Esophagus squamous epithelium (tissue), 4 donors: Measurements from ENCODE around the gene RBM17.
"Not testable (repeated sequence)": the region's sequence is repeated elsewhere in the genome, so short reads cannot be mapped to it uniquely, and the experiment has no call there.

Source experiments
- POLR2A ChIP-seq, 4 donors: fragments of 450-650 bp; IDR thresholded peaks; one replicate each; pipeline ENCODE4 v1.6.1; 2017; ENCODE audit warnings: antibody characterized with exemption in 4 of 4, mild to moderate bottlenecking in 4 of 4, moderate library complexity in 3 of 4
- TF ChIP-seq, protein P1 (sequence below), 6 experiments: fragments of 450-650 bp in 4 of 6; fragments of 200-600 bp in 2 of 6; sonication (generic) in 2 of 6; IDR thresholded peaks; one replicate each; pipeline ENCODE4 v1.5.1; 2016 to 2019; ENCODE audit warnings: antibody characterized with exemption in 6 of 6, mild to moderate bottlenecking in 4 of 6, moderate library complexity in 4 of 6

DNA sequence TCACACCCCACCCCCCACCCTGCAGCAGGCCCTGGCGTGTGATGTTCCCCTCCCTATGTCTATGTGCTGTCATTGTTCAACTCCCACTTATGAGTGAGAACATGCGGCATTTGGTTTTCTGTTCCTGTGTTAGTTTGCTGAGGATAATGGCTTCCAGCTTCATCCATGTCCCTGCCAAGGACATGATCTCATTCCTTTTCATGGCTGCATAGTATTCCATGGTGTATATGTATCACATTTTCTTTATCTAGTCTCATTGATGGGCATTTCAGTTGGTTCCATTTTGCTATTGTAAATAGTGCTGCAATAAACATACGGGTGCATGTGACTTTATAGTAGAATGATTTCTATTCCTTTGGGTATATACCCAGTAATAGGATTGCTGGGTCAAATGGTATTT lies 24.1 kb upstream of the RBM17 start:
- TF ChIP-seq, protein P1, sequence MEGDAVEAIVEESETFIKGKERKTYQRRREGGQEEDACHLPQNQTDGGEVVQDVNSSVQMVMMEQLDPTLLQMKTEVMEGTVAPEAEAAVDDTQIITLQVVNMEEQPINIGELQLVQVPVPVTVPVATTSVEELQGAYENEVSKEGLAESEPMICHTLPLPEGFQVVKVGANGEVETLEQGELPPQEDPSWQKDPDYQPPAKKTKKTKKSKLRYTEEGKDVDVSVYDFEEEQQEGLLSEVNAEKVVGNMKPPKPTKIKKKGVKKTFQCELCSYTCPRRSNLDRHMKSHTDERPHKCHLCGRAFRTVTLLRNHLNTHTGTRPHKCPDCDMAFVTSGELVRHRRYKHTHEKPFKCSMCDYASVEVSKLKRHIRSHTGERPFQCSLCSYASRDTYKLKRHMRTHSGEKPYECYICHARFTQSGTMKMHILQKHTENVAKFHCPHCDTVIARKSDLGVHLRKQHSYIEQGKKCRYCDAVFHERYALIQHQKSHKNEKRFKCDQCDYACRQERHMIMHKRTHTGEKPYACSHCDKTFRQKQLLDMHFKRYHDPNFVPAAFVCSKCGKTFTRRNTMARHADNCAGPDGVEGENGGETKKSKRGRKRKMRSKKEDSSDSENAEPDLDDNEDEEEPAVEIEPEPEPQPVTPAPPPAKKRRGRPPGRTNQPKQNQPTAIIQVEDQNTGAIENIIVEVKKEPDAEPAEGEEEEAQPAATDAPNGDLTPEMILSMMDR (IDR thresholded peaks at IDR 0.05) = not testable (repeated sequence)
- TF ChIP-seq POLR2A (IDR thresholded peaks at IDR 0.05) = not testable (repeated sequence)
